ENCODE measurements around the gene PRAMEF11. TPM values are rescaled to one million over a fixed set of nuclear protein-coding genes. Genes with fewer than 3 reads are reported as not detected.
"Not testable (repeated sequence)": the region's sequence is repeated elsewhere in the genome, so short reads cannot be mapped to it uniquely, and the experiment has no call there.

PRAMEF11 gene
- total RNA-seq, 1 donor from 2014 or later = not detected

DNA sequence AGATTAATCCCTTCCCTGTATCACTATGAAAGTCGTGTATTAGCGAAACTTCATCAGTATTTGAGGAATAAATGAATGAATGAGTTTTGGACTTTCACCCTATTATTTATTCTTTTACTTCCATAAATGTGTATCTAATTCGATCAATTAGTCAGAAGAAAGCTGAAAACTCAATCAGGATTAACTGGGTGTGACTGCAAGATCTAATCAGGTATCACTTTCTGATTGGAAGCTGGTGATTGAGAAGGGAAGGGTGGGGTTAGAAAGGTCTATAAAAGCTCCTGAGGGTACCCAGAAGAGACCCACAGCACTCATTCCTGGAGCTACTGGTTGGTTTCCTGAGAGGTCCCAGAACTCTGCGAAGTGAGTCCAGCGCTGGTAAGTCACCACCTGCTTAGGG, 40.1 kb downstream of the PRAMEF11 start, which contains the start of gene PRAMEF1:
PRAMEF1 (plus strand) TSS at position 301 of the 400 bp plus-strand sequence. CDS start 1,831 bp downstream, outside the sequence.
- not testable (repeated sequence) for DNase-seq (ENCODE audit: low spot score)

DNA sequence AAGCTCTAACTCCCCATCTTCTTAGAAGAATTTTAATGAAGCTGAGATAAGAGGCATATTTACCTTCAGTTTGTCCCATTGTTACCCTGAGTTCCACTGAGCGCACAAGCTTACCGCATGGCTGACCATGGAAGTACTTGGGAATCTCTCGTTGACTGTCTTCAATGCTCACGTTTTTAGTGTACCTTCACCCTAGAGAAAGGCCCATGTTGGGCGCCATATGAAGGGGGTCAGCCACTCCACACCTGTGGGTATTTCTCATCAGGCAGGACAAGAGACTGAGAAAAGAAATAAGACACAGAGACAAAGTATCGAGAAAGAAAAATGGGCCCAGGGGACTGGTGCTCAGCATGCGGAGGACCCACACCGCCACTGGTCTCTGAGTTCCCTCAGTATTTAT, 46.5 kb downstream of the PRAMEF11 start:
- H3K4me1 Mint-ChIP-seq (ENCODE audit: low read depth); H3K27ac Mint-ChIP-seq; intact Hi-C loops (cut with micrococcal nuclease); H3K36me3 Mint-ChIP-seq (ENCODE audit: low read depth); H3K4me3 Mint-ChIP-seq; DNase-seq (ENCODE audit: low spot score); H3K27me3 Mint-ChIP-seq (ENCODE audit: insufficient read depth): not testable (repeated sequence)
- peaks cover 27% of the 10 kb centered on the region for H3K9me3 Mint-ChIP-seq

More for the DNA sequence above, 40.1 kb downstream of the PRAMEF11 start, which contains the start of gene PRAMEF1:
- H3K4me3 Mint-ChIP-seq; H3K27me3 Mint-ChIP-seq (ENCODE audit: insufficient read depth); H3K9me3 Mint-ChIP-seq; intact Hi-C loops (cut with micrococcal nuclease); H3K36me3 Mint-ChIP-seq (ENCODE audit: low read depth); H3K27ac Mint-ChIP-seq; H3K4me1 Mint-ChIP-seq (ENCODE audit: low read depth): not testable (repeated sequence)

DNA sequence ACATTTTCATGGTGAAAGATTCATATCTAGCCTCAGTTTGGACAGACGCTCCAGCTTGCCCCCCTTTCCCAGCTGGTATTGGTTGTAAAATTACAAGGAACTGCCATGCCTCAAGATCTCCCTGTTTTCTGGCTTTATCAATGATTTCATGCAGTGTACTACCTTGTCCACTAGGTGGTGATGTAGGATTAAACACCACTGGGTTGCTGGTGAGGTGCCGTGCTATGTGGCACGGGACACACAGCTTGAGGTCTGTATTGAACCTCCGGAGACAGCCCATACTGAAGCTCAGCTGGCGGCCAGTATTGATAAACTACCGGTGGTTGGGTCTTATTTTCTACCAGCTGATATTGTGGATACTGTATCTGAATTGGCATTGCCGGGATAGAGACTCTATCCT, 47.4 kb downstream of the PRAMEF11 start:
- H3K4me3 Mint-ChIP-seq; H3K27ac Mint-ChIP-seq; H3K4me1 Mint-ChIP-seq (ENCODE audit: low read depth); H3K36me3 Mint-ChIP-seq (ENCODE audit: low read depth); DNase-seq (ENCODE audit: low spot score); H3K27me3 Mint-ChIP-seq (ENCODE audit: insufficient read depth); intact Hi-C loops (cut with micrococcal nuclease): not testable (repeated sequence)
- peaks cover 27% of the 10 kb centered on the region for H3K9me3 Mint-ChIP-seq

DNA sequence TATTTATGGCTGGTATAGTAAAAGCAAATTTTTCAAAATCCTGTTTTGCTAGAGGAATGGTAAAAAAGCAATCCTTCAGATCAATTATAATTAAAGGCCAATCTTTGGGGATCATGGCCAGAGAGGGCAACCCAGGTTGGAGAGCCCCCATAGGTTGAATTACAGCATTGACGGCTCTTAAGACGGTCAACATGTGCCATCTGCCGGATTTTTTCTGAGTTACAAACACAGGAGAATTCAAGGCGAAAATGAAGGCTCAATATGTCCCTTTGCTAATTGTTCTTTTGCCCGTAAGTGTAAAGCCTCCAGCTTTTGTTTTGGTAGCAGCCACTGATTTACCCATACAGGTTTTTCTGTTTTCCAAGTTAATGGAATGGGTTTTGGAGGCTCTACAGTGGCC, 49.7 kb downstream of the PRAMEF11 start:
- H3K27ac Mint-ChIP-seq; H3K36me3 Mint-ChIP-seq (ENCODE audit: low read depth); H3K27me3 Mint-ChIP-seq (ENCODE audit: insufficient read depth); H3K4me1 Mint-ChIP-seq (ENCODE audit: low read depth); H3K4me3 Mint-ChIP-seq; DNase-seq (ENCODE audit: low spot score); intact Hi-C loops (cut with micrococcal nuclease): not testable (repeated sequence)
- peaks cover 27% of the 10 kb centered on the region for H3K9me3 Mint-ChIP-seq

DNA sequence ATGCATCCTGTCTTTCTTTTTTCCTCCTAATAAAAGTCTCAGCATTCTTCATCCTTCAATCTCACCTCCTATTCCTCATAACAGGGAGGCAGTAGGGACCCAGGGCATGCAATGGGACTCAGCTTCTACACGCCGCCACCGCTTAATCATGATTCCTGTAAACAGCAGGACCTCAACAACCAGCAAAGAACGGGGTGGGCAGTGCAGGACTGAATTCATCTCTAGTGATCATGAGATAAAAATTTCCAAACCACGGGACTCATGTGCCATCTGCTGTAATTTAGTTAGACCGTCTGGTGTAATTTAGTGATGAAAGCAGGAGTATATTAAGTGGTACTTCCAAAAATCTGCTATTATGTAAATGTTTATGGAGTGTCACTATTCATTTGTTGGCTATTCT, 52.3 kb downstream of the PRAMEF11 start:
- Mint-ChIP-seq H3K9me3 (peaks cover 9% of the 10 kb centered on the region), H3K27ac (no peak overlapping the region), H3K4me1 (ENCODE audit: low read depth) (no peaks in the 10 kb centered on the region), H3K27me3 (ENCODE audit: insufficient read depth) (peaks cover 5% of the 10 kb centered on the region), H3K36me3 (ENCODE audit: low read depth) (no peaks in the 10 kb centered on the region), H3K4me3 (no peak overlapping the region)
- intact Hi-C loops (cut with micrococcal nuclease) = no loop called here
- no peak for DNase-seq (ENCODE audit: low spot score)

DNA sequence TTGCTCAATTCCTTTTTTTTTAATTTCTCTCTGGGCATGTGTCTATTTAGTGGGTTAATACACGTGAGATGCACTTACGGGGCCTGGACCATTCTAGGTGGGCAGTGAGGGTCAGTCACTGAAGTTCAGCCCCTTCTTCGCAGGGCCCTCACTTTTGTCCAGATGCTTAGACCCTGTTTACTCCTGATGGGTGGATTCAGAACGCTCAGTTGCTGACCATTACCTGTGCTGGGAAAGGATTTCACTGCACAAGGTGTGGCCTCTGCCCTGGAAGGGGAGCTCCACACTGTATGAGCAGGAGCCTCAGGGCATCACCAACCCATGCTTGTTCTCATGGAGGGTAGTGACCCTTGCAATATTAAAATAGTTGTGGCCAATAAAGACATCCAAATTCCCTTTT, 53.1 kb downstream of the PRAMEF11 start:
- Mint-ChIP-seq H3K4me3 (no peak overlapping the region), H3K9me3 (peaks cover under 1% of the 10 kb centered on the region), H3K36me3 (ENCODE audit: low read depth) (no peaks in the 10 kb centered on the region), H3K4me1 (ENCODE audit: low read depth) (no peaks in the 10 kb centered on the region), H3K27me3 (ENCODE audit: insufficient read depth) (peaks cover 5% of the 10 kb centered on the region), H3K27ac (no peak overlapping the region)
- intact Hi-C loops (cut with micrococcal nuclease) = no loop called here
- DNase-seq (ENCODE audit: low spot score) = no peak

DNA sequence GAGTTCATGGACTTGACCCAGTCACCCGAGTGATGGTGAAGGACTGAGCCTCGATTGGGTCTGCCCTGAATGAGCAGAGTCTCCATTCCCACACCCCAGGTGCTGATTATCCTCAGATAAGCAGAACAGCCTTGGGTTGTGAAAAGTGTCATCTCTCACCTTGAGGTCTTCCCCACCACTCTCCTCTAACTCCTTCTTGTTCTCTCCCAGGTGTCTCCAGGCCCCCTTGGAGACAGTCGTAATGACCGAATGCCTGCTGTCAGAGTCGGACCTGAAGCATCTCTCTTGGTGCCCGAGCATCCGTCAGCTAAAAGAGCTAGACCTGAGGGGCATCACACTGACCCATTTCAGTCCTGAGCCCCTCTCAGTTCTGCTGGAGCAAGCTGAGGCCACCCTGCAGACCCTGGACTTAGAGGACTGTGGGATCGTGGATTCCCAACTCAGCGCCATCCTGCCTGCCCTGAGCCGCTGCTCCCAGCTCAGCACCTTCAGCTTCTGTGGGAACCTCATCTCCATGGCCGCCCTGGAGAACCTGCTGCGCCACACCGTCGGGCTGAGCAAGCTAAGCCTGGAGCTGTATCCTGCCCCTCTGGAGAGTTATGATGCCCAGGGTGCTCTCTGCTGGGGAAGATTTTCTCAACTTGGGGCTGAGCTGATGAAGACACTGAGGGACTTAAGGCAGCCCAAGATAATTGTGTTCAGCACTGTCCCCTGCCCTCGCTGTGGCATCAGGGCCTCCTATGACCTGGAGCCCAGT, 54.2 kb downstream of the PRAMEF11 start:
- H3K27ac Mint-ChIP-seq = no peak overlapping the region
- H3K36me3 Mint-ChIP-seq (ENCODE audit: low read depth) = no peaks in the 10 kb centered on the region

DNA sequence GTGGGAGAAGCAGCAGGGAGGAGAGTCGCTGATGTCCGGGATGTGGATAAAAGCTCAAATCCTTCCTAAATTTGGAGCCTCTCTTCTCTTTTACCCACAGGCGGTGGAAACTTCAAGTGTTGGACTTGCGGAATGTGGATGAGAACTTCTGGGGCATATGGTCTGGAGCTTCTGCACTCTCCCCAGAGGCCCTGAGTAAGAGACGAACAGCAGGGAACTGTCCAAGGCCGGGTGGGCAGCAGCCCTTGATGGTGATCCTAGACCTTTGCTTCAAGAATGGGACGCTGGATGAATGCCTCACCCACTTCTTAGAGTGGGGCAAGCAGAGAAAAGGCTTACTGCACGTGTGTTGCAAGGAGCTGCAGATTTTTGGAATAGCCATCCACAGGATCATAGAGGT, 55.8 kb downstream of the PRAMEF11 start:
- Mint-ChIP-seq H3K27me3 (ENCODE audit: insufficient read depth) (peaks cover 8% of the 10 kb centered on the region), H3K9me3 (no peaks in the 10 kb centered on the region), H3K4me1 (ENCODE audit: low read depth) (no peaks in the 10 kb centered on the region), H3K4me3 (no peak overlapping the region), H3K27ac (no peak overlapping the region), H3K36me3 (ENCODE audit: low read depth) (no peaks in the 10 kb centered on the region)
- intact Hi-C loops (cut with micrococcal nuclease) = no loop called here
- no peak for DNase-seq (ENCODE audit: low spot score)

More for the DNA sequence above, 54.2 kb downstream of the PRAMEF11 start:
- no peak overlapping the region for H3K4me3 Mint-ChIP-seq
- intact Hi-C loops (cut with micrococcal nuclease) = no loop called here
- peaks cover 8% of the 10 kb centered on the region for H3K27me3 Mint-ChIP-seq (ENCODE audit: insufficient read depth)
- DNase-seq (ENCODE audit: low spot score) = no peak
- H3K4me1 Mint-ChIP-seq (ENCODE audit: low read depth) = no peaks in the 10 kb centered on the region
- no peaks in the 10 kb centered on the region for H3K9me3 Mint-ChIP-seq

DNA sequence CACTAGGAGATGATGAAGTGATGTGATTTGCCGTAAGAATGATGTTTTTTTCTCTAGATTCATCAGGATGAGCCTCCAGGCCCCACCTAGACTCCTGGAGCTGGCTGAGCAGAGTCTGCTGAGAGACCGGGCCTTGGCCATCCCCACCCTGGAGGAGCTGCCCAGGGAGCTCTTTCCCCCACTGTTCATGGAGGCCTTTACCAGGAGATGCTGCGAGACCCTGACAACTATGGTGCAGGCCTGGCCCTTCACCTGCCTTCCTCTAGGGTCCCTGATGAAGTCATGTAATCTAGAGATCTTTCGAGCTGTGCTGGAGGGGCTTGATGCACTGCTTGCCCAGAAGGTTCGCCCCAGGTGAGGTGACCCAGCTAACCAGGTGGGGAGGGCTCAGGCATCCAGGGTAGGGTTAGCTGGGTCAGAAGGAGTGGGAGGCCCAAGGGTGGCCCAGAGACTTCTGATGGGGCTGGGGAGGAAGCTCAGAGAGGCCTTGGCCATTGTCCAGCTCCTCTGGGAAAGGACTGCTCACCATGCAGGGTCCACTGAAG, 56.3 kb downstream of the PRAMEF11 start:
- H3K36me3 Mint-ChIP-seq (ENCODE audit: low read depth) = no peaks in the 10 kb centered on the region
- DNase-seq (ENCODE audit: low spot score) = no peak
- intact Hi-C loops (cut with micrococcal nuclease) = no loop called here
- H3K4me1 Mint-ChIP-seq (ENCODE audit: low read depth) = no peaks in the 10 kb centered on the region
- H3K27ac Mint-ChIP-seq = no peak overlapping the region
- no peak overlapping the region for H3K4me3 Mint-ChIP-seq
- H3K9me3 Mint-ChIP-seq = no peaks in the 10 kb centered on the region
- H3K27me3 Mint-ChIP-seq (ENCODE audit: insufficient read depth) = peaks cover 11% of the 10 kb centered on the region

Other genes starting within 250 kb of the PRAMEF11 start
- gene DHRS3, start 213.2 kb downstream of the PRAMEF11 start, total RNA-seq = 109 and 111 TPM in 2 replicates
- gene AADACL4, start 187.3 kb downstream of the PRAMEF11 start, total RNA-seq = not detected in 2 replicates
- not detected in 2 replicates for gene AADACL3, start 115.3 kb downstream of the PRAMEF11 start, total RNA-seq
- not detected in 2 replicates for gene CFAP107, start 85.2 kb downstream of the PRAMEF11 start, total RNA-seq
- not detected in 2 replicates for gene PRAMEF12, start 57.7 kb downstream of the PRAMEF11 start, total RNA-seq
- not detected in 2 replicates for gene PRAMEF1, start 40.0 kb downstream of the PRAMEF11 start, total RNA-seq
- not detected in 2 replicates for gene HNRNPCL1, start 17.3 kb upstream of the PRAMEF11 start, total RNA-seq
- not detected in 2 replicates for gene PRAMEF2, start 25.7 kb upstream of the PRAMEF11 start, total RNA-seq
- not detected in 2 replicates for gene PRAMEF4, start 54.8 kb upstream of the PRAMEF11 start, total RNA-seq
- not detected in 2 replicates for gene PRAMEF10, start 66.9 kb upstream of the PRAMEF11 start, total RNA-seq
- gene PRAMEF7, start 85.2 kb upstream of the PRAMEF11 start, total RNA-seq = not detected in 2 replicates
- gene PRAMEF6, start 116.2 kb upstream of the PRAMEF11 start, total RNA-seq = not detected in 2 replicates
- not detected in 2 replicates for gene PRAMEF27, start 225.2 kb upstream of the PRAMEF11 start, total RNA-seq
- gene HNRNPCL3, start 229.4 kb upstream of the PRAMEF11 start, total RNA-seq = not detected in 2 replicates
- not detected in 2 replicates for gene PRAMEF25, start 239.4 kb upstream of the PRAMEF11 start, total RNA-seq

Data from activated T-helper 1 cell treated with anti-CD3 and anti-CD28 coated beads, Interleukin-12 subunit alpha, Interleukin-12 subunit beta, Interleukin-2, Interleukin-4 antibody, amounts not matched to agents 30 ng/mL and 10 ng/mL and 1 ng/mL, durations not matched to agents 14 hours and 24 hours and 36 hours (primary cell).